ENCODE measurements around the gene HSF2BP. TPM values are rescaled to one million over a fixed set of nuclear protein-coding genes. Genes with fewer than 3 reads are reported as not detected.
"Not testable (repeated sequence)": the region's sequence is repeated elsewhere in the genome, so short reads cannot be mapped to it uniquely, and the experiment has no call there.

Gene HSF2BP
- total RNA-seq, 1 donor, result under 0.01 TPM

DNA sequence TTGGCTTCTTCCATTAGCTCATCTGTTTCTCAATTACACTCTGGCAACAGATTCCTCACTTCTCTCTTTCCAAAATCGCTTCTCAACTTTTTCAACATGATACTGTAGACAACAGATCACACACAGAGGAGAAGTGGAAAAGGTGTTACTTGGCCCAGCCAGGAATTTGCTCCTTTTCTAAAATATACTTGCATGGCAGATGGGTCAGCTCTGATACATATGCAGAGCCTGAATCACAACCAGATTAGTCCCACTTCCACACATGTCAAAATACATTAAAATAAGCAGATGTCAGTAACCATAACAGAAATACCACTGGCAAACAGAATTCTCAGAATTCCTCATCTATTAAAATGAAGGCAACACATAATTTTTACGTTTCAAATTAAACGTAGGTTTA is 89.1 kb downstream of the HSF2BP start:
- DNase-seq (ENCODE audit: low read depth in 2 of 3, low spot score in 2 of 3), result not testable (repeated sequence)

DNA sequence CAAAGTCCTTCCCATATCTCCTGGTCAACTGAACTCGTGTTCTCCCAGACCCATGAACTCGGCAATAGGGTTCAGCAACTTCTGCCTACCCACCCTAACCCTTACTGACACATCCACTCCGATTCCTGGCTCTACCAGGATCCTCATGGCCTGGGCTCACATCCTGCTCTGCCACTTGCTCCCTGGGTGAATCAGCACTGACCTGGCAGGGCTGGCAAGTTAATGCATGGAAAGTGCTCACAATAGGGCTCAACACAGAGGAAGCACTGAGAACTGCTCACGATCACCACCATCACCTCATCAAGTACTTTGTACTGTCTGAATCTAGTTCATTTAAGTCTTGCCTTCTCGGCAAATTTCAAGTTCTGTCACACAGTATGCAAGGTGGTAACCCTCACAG is 96.8 kb downstream of the HSF2BP start:
- not testable (repeated sequence) for DNase-seq (ENCODE audit: low read depth in 2 of 3, low spot score in 2 of 3)

DNA sequence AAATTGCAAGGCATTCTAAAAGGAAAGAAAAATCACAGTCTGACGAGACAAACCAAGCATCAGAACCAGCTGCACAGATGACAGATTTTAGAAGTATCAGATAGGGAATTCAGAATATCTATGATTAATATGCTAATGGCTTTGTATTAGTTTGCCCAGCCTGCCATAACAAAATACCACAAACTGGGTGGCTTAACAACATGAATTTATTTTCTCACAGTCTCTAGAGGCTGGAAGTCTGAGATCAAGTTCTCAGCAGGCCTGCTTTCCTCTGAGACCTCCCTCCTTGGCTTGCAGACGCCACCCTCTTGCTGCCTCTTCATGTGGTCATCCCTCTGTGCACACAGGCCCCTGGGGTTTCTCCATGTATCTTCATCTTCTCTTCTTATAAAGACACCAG is 118.7 kb downstream of the HSF2BP start:
- DNase-seq (ENCODE audit: low read depth in 2 of 3, low spot score in 2 of 3), result not testable (repeated sequence)

DNA sequence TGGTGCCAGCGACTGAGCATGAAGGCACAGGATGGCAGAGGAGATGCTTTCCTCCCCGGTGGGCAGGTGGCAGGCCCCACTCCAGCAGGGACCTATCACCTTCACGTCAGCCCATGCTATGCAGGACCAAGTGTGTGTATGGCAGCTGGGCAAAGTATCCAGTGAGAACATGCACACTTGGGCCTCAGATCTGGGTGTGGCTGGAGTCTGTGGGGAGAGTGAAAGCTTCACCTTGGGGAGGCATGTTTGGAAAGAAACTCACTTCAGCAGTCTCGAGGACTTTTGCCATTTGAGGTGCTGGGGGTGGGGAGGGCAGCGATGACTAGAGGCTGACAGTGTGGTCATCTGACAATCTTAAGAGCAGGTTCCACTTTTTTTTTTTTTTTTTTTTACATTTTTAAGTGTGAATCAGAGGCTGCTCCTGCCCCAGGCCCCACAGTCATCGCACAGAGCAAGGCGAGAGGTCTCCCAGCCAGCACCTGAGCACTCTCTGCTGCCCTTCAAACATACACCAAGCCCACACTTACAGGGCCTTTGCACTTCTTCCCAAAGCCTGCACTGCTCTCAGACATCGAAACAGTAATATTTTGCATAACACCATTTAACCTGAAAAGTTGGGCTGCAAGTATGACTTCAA is 136.7 kb downstream of the HSF2BP start:
- not testable (repeated sequence) for DNase-seq (ENCODE audit: low read depth in 2 of 3, low spot score in 2 of 3)

DNA sequence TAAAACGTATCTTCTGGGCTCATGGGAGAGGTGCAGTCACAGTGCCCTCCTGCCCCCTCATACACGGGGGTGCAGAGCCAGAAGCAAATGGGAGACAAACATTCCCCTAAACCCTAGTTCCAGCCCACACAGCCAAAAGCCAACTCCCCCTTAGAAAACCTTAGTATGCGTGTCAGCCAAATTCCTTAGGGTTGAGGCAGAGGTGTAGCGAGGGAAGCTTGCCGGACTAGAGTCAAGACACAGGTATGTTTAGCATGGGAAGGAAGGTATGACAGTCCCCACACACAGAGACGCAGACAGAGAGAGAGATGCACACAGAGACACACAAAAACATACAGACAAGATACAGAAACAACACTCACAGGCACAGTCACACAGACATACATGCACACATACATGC is 141.6 kb downstream of the HSF2BP start:
- DNase-seq (ENCODE audit: low read depth in 2 of 3, low spot score in 2 of 3), result not testable (repeated sequence)

DNA sequence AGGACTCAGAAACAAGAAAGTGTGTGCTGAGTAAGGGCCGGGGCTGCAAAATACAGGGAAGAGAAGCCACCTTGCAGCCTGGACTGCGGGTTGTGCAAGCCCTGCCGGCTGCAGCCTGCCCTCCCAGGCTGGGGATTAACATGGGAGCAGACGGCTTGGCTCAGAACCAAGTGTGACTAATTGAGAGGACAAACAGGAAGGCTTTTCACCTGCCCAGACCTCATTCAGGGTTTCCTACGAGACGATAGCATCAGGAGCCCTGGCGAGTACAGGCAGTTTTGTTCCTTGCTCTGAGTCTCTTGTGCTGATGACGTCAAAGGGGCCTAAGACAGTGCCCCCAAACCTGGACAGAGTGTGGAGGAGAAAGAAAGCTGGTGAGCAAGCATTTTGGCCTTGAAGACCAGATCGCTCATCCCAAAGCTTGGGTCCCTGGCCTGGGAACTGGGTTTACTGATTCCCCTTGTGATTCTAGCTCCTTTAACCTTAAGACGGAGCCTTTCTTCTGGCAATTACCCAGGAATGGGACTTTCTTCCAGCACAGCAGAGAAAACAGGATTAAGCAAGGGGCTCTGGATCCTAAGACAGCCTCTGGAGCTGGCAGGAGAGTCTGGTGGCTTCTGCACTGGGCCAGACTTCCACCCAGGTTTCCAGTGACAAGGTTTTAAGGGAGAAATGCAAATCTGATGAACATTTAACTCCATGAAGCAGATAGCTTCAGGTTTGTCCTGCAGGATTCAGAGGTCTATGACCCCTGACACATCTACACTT is 142.2 kb downstream of the HSF2BP start:
- not testable (repeated sequence) for DNase-seq (ENCODE audit: low read depth in 2 of 3, low spot score in 2 of 3)

DNA sequence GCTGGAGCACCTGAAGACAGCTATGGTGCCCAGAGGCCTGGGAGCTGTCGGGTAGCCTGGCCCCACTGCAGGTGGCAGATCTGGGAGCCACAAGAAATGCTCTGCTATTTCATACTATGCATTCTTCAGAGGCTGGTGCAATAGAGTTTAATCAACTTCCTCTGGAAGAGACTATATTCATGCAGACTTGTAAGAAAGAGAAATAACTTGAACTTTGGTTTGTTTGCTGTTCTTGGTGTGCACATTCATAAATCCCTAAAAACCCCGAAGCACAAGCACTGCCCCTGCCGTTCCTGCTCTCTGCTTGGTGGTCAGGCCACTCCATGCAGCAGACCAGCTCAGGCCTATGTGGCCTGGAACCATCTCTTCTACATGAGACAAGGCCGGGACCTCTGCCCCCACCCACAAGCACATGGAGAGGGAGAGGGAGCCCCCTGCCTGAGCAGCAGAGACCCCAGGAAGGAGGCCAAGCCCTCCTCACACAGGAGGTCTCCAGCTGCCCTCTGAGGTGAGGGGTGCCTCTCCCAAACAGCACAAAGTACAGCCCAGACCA is 142.9 kb downstream of the HSF2BP start:
- DNase-seq (ENCODE audit: low read depth in 2 of 3, low spot score in 2 of 3), result not testable (repeated sequence)

DNA sequence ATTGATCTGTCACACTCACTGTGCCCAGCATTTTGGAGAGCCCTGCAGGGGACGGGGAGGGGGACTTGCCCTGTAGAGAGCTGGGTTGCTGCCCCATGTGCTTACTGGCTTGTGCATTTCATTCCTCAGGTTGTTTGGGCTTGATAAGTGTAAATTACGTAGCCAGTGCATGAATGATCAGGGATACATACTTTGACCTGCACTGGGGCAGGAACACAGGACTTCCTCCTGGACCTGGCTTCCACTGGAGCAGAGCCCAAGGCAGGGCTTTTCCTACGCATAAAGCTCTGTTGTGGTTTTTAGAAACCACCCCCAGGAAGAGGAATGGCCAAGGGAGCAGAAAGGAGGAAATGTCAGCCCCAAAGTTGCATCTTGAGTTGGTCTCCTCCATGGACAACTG is 144.5 kb downstream of the HSF2BP start:
- not testable (repeated sequence) for DNase-seq (ENCODE audit: low read depth in 2 of 3, low spot score in 2 of 3)

DNA sequence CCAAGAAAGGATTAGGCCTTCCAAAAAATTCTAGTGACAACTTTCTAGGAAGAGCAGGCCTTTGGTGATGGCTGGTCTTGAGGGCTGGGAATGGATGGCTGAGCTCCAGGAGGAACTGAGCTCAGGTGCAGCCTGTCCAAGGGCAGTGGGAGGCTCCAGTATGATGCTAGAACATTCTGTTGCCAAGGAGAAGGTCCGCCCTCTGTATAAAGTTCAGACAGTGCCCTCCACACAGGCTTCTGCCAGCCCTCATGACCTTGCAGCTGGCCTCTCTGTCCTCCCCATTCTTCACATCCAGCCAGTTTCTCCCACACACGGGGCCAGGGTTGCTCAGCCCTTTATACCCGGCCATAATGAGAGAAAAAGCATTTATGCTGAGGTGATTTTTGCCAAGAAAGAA is 146.3 kb downstream of the HSF2BP start:
- not testable (repeated sequence) for DNase-seq (ENCODE audit: low read depth in 2 of 3, low spot score in 2 of 3)

DNA sequence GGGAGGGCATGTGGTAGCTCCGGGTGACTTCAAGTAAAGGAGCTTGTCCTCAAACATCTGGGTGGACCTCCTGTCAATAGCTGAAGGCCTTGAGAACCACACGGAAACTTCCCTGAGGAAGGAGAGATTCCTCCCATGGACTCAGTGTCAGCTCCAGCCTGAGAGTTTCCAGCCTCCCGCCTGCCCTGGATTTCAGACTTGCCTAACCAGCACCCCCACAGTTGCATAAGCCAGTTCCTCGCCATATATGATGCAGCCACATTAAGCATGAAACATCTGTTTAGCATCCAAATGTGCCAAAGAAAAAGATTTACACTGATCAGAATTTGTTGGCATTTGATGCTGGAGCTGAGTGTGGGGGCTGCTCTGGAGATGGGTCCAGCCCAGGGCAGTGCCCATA is 148.1 kb downstream of the HSF2BP start:
- not testable (repeated sequence) for DNase-seq (ENCODE audit: low read depth in 2 of 3, low spot score in 2 of 3)

DNA sequence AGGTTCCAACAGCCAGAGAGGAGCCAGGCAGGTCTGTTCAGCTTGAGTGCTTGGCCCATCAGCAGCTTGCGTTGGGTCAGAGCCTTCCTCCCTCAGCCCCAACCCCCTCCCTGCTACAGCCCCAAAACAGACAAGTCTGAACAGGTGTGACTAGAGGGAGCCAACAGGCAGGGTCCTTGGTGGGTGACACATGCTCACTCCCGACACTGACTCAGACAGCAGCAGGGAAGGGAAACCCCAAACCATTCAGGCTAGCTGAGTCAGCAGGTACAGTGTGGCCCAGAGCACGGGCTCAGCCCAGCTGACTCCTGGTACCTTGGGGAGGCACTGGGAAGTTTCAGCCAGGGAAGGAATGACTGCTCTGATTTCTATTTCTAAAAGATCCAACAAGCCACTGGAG is 148.6 kb downstream of the HSF2BP start:
- DNase-seq (ENCODE audit: low read depth in 2 of 3, low spot score in 2 of 3), result not testable (repeated sequence)

DNA sequence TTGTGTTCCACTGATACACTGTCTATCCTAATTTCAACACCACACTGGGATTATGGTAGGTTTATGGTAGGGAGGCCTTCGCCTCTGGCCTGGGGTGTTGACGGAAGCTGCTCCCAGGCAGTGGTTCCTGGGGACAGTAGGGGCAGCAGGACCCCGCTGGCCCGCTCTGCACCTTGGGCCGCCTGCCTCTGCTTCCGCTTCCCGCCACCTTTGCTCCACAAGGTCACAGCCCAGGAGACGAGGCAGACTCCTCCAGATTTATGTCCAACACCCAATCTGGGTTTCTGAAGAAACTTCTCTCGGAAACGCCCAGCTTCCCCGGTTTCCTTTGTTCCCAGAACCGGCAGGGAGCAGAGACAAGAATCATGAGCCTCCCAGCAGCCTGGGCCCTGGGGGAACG is 155.4 kb downstream of the HSF2BP start:
- not testable (repeated sequence) for DNase-seq (ENCODE audit: low read depth in 2 of 3, low spot score in 2 of 3)

DNA sequence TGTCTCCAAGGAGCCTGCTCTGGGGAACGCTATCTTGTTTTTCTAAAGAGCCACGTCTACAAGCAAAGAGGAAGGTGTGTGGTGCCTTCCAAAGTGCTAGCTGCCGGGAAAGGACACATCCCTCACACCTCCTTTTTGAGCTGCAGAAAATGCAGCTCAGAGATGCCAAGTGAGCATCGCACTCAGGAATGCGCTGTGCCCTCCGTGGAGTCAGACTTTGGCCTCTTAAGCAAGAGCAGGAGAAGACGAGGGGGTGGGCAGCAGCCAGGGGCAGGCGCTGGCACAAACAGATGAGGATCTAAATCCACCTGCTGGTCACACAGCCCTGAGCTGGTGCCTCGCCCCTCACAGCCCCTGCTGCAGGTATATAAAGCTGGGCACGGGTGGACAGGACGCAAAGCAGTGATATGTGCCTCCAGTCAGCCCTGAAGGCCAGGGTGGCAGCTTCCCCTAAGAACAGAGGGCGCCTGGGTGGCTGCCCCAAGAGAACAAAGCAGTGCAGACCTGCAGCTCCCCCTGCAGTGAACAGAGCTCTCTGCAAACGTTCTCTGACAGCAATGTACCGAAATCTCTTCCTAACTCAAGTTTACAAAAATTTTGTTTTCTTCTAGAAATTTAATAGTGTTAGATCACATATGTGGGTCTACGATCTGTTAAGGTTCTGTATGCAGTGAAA is 156.1 kb downstream of the HSF2BP start:
- DNase-seq (ENCODE audit: low read depth in 2 of 3, low spot score in 2 of 3), result not testable (repeated sequence)

DNA sequence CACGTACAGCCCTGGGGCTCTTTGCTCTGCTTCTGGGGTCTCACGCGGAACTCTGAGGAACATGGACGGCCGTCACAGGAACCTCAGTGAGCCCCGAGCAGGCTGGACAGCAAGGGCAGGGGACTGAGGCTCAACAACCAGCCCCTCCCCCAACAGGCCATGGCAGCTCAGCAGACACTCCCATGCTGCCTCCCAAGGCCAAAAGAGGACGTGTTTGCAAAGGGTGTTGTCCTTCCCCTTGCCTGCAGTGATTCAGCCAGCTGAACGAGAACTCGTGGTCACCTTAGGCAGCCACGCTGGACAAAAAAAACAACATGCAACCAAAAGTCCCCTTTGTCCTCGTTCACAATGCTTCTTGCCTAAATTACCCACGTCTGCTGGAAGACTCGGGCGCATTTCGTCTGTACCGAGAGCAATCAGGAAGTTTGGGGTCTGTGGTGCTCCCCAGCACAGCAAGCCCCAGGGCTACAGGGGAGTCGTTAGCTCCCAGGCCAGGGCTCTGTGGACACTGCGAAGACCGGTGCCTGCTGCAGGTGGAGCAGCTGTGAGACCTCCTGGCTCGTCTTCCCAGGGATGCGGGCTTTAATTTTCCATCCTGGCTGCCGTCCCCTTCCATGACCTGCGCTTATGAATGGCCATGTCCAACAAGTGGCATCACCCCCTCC is 156.7 kb downstream of the HSF2BP start:
- not testable (repeated sequence) for DNase-seq (ENCODE audit: low read depth in 2 of 3, low spot score in 2 of 3)

DNA sequence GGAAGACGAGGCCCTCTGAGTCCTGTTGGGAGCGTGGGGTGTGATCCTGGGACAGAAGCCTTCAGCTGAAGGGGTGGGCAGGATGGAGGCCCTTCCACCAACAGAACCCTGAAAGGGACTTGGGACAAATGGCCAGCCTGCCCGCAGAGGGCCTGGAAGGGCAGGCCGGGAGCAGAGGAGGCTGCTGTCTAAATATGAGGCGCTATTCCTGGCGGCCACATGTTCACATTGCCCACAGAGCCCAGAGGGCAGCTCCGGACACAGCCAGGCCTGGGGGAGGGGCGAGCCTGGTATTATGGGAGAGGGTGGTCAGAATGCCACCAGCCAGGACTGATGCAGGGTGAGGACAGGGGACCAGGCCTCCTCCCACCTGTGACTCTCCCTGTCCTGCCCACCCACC is 160.4 kb downstream of the HSF2BP start:
- not testable (repeated sequence) for DNase-seq (ENCODE audit: low read depth in 2 of 3, low spot score in 2 of 3)

DNA sequence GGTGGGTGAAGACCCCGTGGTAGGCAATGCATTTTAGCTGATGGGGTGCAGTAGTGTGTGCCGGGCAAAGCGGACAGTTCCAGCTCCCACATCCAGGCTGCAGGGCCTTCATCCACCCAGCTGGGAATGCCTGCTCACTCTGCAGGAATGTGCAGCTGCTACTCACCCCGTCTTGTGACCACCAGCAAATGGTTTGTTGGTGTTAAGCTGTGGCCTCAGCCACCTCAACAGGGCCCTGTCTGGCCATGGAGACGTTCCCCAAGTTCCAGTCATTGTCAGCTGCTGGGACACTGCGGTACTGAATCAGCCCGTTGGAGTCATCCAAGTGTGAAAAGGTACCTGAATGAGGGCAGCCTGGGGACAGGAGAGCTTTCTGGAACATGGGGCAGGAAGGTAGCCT is 161.2 kb downstream of the HSF2BP start:
- DNase-seq (ENCODE audit: low read depth in 2 of 3, low spot score in 2 of 3), result not testable (repeated sequence)

DNA sequence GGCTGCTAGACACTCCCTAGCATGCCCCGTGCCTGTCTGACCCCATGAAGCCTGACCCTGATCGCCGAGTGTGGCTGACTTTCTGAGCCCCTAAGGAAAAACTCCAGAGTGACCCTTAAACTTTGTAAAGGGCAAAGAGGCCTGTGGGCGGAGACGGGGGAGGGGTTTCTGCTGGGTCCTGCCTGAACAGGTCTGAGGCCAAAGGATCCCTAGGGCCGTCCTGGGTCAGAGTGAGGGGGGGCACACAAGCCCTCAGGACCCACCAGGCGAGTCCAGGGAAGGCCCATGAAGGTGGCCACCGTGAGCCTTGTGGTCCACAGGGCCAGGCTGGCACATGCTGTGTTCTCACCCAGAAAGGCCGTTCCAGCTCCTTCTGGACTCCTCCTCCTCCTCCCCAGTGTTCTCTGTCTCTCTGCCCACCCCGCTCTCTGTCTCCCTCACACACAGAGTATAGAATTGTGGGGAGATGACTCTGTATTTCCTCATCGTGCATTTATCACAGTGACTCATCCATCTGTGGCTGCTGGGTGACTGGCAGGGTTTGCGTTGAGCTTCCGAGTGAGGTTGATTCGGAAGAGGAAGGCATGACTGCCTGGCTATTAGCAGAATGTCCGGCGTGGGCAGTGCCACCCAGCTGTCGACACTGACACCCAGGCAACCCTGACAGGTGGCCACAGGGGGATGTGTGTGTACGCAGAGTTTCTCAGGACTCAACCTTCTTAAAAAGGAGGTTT is 164.8 kb downstream of the HSF2BP start:
- not testable (repeated sequence) for DNase-seq (ENCODE audit: low read depth in 2 of 3, low spot score in 2 of 3)

DNA sequence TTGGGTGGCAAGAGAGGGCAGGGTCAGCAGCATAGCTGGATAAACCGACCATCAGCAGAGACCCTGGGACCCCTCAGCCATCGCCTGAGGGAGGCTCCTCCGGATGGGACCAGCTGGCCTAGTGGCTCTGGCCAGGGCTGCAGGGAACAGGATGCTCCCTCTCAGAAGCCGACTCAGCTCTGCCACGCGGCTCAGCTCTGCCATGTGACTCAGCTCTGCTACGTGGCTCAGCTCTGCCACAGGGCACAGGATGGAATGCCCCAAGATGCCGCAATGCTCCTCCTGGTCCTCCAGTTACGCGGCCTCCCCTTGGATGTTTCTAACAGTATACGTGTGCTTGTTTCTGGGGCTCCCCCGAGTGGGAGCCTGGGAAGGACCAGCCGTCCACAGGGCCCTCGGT is 165.8 kb downstream of the HSF2BP start:
- DNase-seq (ENCODE audit: low read depth in 2 of 3, low spot score in 2 of 3), result not testable (repeated sequence)

DNA sequence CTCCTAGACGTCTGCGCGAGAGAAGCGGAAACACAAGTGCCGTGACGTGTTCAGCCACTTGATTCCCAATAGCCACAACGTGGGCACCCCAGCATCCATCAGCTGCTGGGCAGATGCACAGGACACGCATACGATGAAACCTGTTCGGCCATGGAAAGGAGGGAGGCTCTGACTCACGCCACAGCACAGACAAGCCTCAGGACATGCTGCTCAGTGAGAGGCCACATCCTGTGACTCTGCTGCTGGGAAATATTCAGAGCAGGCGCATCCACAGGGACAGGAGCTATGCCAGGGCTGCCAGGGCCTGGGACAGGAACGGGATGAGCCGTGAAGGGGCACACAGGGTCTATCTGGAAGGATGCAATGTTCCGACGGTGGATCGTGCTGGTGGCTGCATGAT is 171.1 kb downstream of the HSF2BP start:
- not testable (repeated sequence) for DNase-seq (ENCODE audit: low read depth in 2 of 3, low spot score in 2 of 3)

DNA sequence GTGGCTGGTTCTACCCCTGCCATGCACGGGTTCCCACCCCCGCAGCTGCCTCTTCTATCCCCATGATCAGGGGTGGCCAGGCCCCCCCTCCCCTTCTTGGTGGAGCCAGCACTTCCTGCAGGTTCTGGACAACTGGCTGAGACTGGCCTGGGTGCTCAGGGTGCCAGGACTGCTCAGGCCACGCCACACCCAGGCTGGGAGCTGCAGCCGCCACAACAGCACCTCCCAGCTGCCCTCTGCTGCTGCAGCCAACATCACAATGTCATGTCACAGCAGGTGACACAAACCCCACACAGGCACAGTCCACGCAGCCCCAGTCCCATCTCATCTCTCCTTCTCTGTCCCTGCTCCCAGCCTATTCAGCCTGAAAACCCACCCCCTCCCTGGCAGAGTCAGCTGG is 173.2 kb downstream of the HSF2BP start:
- not testable (repeated sequence) for DNase-seq (ENCODE audit: low read depth in 2 of 3, low spot score in 2 of 3)

All from hematopoietic multipotent progenitor cell (in vitro differentiated cells).